ENCODE measurements around the gene MVK. TPM values are rescaled to one million over a fixed set of nuclear protein-coding genes. Genes with fewer than 3 reads are reported as not detected.

Gene MVK
- total and polyA plus RNA-seq, 2 donors (not counting 1 experiment from before 2014, with no cell fraction given): 18.8 to 22.1 TPM

DNA sequence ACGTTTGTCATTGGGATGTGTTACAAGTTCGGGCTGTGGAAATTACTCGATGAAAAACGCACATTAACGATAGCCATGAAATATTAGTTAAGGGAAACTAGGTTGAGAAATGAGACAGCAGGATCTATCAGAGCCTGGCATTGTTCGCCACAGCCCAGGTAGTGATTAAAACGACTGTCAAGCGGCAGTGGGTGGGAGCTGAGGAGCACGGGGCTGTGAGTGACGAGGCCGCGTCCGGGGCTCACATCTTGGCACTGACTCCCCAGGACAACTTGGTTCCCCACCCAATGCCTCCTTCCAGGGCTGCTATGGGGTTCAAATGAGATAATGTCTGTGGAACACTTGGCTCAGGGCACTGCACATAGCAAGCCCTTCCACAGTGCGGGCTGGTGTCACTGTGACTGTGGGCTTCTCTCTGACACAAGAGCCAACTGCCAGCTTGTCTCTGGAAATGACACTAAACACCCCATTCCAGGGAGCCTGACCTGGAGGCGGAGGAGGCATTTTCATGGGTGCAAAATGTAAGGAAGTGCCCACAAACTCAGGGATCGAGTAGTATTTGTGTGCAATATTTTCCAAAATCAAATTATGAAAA, 19.6 kb upstream of the MVK start:
- Histone ChIP-seq H2AFZ (ENCODE audit: low read length) (no peak overlapping the region), H3K79me2 (ENCODE audit: control insufficient read depth, insufficient read depth, low read length) (no peaks in the 10 kb centered on the region), H4K20me1 (ENCODE audit: control insufficient read depth, extremely low read depth, insufficient read depth, low read length) (no peaks in the 10 kb centered on the region), H3K27ac (ENCODE audit: insufficient read depth, low read length) (no peak overlapping the region), H3K9me3 (ENCODE audit: control insufficient read depth, insufficient read depth, low read depth, low read length) (no peaks in the 10 kb centered on the region), H3K4me3 (replicated peaks in 1 of 4; ENCODE audit: control extremely low read depth in 1 of 4, insufficient read depth in 1 of 4, low read depth in 3 of 4, low read length in 4 of 4) (no peak overlapping the region), H3K36me3 (ENCODE audit: control insufficient read depth, insufficient read depth, low read length) (no peaks in the 10 kb centered on the region), H3K27me3 (ENCODE audit: control insufficient read depth, insufficient read depth, low read length) (peaks cover 34% of the 10 kb centered on the region), H3K4me2 (ENCODE audit: extremely low read depth, insufficient read depth, low read length) (no peak overlapping the region), H3K4me1 (ENCODE audit: control insufficient read depth, extremely low read depth, insufficient read depth, low read length) (no peaks in the 10 kb centered on the region), H3K9ac (ENCODE audit: insufficient read depth, low read length) (no peak overlapping the region)
- no peak for TF ChIP-seq EZH2 (IDR thresholded peaks at IDR 0.05; ENCODE audit: low read length, missing control alignments)
- TF ChIP-seq, protein P1, sequence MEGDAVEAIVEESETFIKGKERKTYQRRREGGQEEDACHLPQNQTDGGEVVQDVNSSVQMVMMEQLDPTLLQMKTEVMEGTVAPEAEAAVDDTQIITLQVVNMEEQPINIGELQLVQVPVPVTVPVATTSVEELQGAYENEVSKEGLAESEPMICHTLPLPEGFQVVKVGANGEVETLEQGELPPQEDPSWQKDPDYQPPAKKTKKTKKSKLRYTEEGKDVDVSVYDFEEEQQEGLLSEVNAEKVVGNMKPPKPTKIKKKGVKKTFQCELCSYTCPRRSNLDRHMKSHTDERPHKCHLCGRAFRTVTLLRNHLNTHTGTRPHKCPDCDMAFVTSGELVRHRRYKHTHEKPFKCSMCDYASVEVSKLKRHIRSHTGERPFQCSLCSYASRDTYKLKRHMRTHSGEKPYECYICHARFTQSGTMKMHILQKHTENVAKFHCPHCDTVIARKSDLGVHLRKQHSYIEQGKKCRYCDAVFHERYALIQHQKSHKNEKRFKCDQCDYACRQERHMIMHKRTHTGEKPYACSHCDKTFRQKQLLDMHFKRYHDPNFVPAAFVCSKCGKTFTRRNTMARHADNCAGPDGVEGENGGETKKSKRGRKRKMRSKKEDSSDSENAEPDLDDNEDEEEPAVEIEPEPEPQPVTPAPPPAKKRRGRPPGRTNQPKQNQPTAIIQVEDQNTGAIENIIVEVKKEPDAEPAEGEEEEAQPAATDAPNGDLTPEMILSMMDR (conservative IDR thresholded peaks at IDR 0.05 in 1 of 2, IDR thresholded peaks at IDR 0.05 in 1 of 2; ENCODE audit: low read depth in 1 of 2, low read length in 2 of 2): no peak
- DNase-seq (ENCODE audit: low read depth in 2 of 2): no peak

DNA sequence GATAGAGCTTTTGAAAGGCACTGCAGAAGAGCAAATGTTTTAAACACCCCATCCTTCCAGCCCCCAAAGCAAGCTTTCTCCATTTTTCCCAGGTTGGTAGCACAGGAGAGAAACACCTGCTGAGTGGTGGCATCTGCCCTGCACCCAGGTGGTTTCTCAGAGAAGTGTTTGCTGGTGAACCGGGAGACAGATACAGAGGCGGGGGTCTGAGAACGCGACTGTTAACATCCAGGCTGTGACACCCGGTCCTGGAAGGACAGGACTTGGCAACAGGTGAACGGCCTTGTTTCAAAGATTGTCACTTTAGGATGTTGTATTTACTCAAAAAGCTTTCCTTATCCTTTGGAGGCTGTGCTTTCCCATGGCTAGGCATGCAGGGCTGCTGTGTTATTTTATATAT, 18.8 kb upstream of the MVK start:
- Histone ChIP-seq H3K36me3 (ENCODE audit: control insufficient read depth, insufficient read depth, low read length) (no peaks in the 10 kb centered on the region), H3K4me1 (ENCODE audit: control insufficient read depth, extremely low read depth, insufficient read depth, low read length) (no peaks in the 10 kb centered on the region), H3K9ac (ENCODE audit: insufficient read depth, low read length) (no peak overlapping the region), H3K4me3 (replicated peaks in 1 of 4; ENCODE audit: control extremely low read depth in 1 of 4, insufficient read depth in 1 of 4, low read depth in 3 of 4, low read length in 4 of 4) (no peak overlapping the region), H2AFZ (ENCODE audit: low read length) (no peak overlapping the region), H3K79me2 (ENCODE audit: control insufficient read depth, insufficient read depth, low read length) (no peaks in the 10 kb centered on the region), H3K4me2 (ENCODE audit: extremely low read depth, insufficient read depth, low read length) (no peak overlapping the region), H3K9me3 (ENCODE audit: control insufficient read depth, insufficient read depth, low read depth, low read length) (no peaks in the 10 kb centered on the region), H4K20me1 (ENCODE audit: control insufficient read depth, extremely low read depth, insufficient read depth, low read length) (no peaks in the 10 kb centered on the region), H3K27ac (ENCODE audit: insufficient read depth, low read length) (no peak overlapping the region), H3K27me3 (ENCODE audit: control insufficient read depth, insufficient read depth, low read length) (peaks cover 30% of the 10 kb centered on the region)
- DNase-seq (ENCODE audit: low read depth in 2 of 2): no peak
- no peak for TF ChIP-seq EZH2 (IDR thresholded peaks at IDR 0.05; ENCODE audit: low read length, missing control alignments)
- TF ChIP-seq, protein P1 (conservative IDR thresholded peaks at IDR 0.05 in 1 of 2, IDR thresholded peaks at IDR 0.05 in 1 of 2; ENCODE audit: low read depth in 1 of 2, low read length in 2 of 2): no peak

GRCh38 chr12:109555431-109556315, 17.9 kb upstream of the MVK start:
- no peaks in the 10 kb centered on the region for H3K9me3 ChIP-seq (ENCODE audit: control insufficient read depth, insufficient read depth, low read depth, low read length)
- TF ChIP-seq, protein P1 (conservative IDR thresholded peaks at IDR 0.05 in 1 of 2, IDR thresholded peaks at IDR 0.05 in 1 of 2; ENCODE audit: low read depth in 1 of 2, low read length in 2 of 2): no peak
- no peak for TF ChIP-seq EZH2 (IDR thresholded peaks at IDR 0.05; ENCODE audit: low read length, missing control alignments)
- no peak overlapping the region for H3K4me2 ChIP-seq (ENCODE audit: extremely low read depth, insufficient read depth, low read length)
- no peak overlapping the region for H3K27ac ChIP-seq (ENCODE audit: insufficient read depth, low read length)
- no peak for DNase-seq (ENCODE audit: low read depth in 2 of 2)
- no peak overlapping the region for H3K4me3 ChIP-seq (replicated peaks in 1 of 4; ENCODE audit: control extremely low read depth in 1 of 4, insufficient read depth in 1 of 4, low read depth in 3 of 4, low read length in 4 of 4)
- no peaks in the 10 kb centered on the region for H3K4me1 ChIP-seq (ENCODE audit: control insufficient read depth, extremely low read depth, insufficient read depth, low read length)
- no peaks in the 10 kb centered on the region for H4K20me1 ChIP-seq (ENCODE audit: control insufficient read depth, extremely low read depth, insufficient read depth, low read length)
- no peaks in the 10 kb centered on the region for H3K79me2 ChIP-seq (ENCODE audit: control insufficient read depth, insufficient read depth, low read length)
- H3K9ac ChIP-seq (ENCODE audit: insufficient read depth, low read length): no peak overlapping the region
- no peaks in the 10 kb centered on the region for H3K36me3 ChIP-seq (ENCODE audit: control insufficient read depth, insufficient read depth, low read length)
- no peak overlapping the region for H2AFZ ChIP-seq (ENCODE audit: low read length)
- peaks cover 23% of the 10 kb centered on the region for H3K27me3 ChIP-seq (ENCODE audit: control insufficient read depth, insufficient read depth, low read length)

All from fibroblast of lung (primary cell).